AG09319 (cell line): ENCODE data around the gene DNAH2.

Source experiments
- DNase-seq: peaks from one replicate; pipeline ENCODE4 v3.0.0-alpha.2; 2010; ENCODE audit warnings: low read depth; ENCODE audit errors: extremely low read depth
- CTCF ChIP-seq: IDR thresholded peaks from 2 replicates; pipeline ENCODE4 v1.5.1; 2011; ENCODE audit warnings: low read depth, mild to moderate bottlenecking, inconsistent platforms, low read length, moderate library complexity

Gene DNAH2

GRCh38 chr17:7824021-7824924 lies 106.7 kb downstream of the DNAH2 start:
- DNase-seq: no peak
- TF ChIP-seq CTCF: no peak

GRCh38 chr17:7825206-7825990 lies 107.9 kb downstream of the DNAH2 start:
- no peak for DNase-seq
- no peak; the same call in 1 of the 2 replicates for TF ChIP-seq CTCF

GRCh38 chr17:7830616-7831015 lies 113.1 kb downstream of the DNAH2 start:
- TF ChIP-seq CTCF: no peak
- no peak for DNase-seq

GRCh38 chr17:7831233-7831632 lies 113.7 kb downstream of the DNAH2 start:
- no peak for DNase-seq
- no peak for TF ChIP-seq CTCF

GRCh38 chr17:7832431-7832830 lies 114.9 kb downstream of the DNAH2 start:
- TF ChIP-seq CTCF: no peak
- DNase-seq: no peak

GRCh38 chr17:7833011-7833794 lies 115.7 kb downstream of the DNAH2 start:
- no peak for DNase-seq
- no peak for TF ChIP-seq CTCF
